ENCODE data around the gene AHI1. TPM values are rescaled to one million over a fixed set of nuclear protein-coding genes. Genes with fewer than 3 reads are reported as not detected.

Gene AHI1
- polyA plus RNA-seq, 1 donor (not counting 4 experiments of a cell fraction or from before 2014, with no cell fraction given), result 7.0 TPM

GRCh38 chr6:135474362-135474761 is 23.2 kb downstream of the AHI1 start:
- dilution Hi-C loops (cut with MboI; ENCODE audit: extremely low pct_ligation_motif_present, low sequenced_read_pairs), result no loop called here
- TF ChIP-seq EZH2 (IDR thresholded peaks at IDR 0.05; ENCODE audit: low read length), result no peak
- TF ChIP-seq, protein P1, sequence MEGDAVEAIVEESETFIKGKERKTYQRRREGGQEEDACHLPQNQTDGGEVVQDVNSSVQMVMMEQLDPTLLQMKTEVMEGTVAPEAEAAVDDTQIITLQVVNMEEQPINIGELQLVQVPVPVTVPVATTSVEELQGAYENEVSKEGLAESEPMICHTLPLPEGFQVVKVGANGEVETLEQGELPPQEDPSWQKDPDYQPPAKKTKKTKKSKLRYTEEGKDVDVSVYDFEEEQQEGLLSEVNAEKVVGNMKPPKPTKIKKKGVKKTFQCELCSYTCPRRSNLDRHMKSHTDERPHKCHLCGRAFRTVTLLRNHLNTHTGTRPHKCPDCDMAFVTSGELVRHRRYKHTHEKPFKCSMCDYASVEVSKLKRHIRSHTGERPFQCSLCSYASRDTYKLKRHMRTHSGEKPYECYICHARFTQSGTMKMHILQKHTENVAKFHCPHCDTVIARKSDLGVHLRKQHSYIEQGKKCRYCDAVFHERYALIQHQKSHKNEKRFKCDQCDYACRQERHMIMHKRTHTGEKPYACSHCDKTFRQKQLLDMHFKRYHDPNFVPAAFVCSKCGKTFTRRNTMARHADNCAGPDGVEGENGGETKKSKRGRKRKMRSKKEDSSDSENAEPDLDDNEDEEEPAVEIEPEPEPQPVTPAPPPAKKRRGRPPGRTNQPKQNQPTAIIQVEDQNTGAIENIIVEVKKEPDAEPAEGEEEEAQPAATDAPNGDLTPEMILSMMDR (optimal IDR thresholded peaks at IDR 0.05 in 1 of 3, IDR thresholded peaks at IDR 0.05 in 1 of 3, conservative IDR thresholded peaks at IDR 0.05 in 1 of 3; ENCODE audit: extremely low read depth in 1 of 3, insufficient read depth in 2 of 3, low read length in 3 of 3), result no peak
- Histone ChIP-seq H3K9ac (ENCODE audit: control insufficient read depth, extremely low read depth, insufficient read depth, low read length) (no peak overlapping the region), H2AFZ (ENCODE audit: control insufficient read depth, low read length) (no peak overlapping the region), H3K79me2 (ENCODE audit: control insufficient read depth, insufficient read depth, low read length) (no peaks in the 10 kb centered on the region), H4K20me1 (ENCODE audit: control insufficient read depth, extremely low read depth, insufficient read depth, low read length) (no peaks in the 10 kb centered on the region), H3K9me1 (ENCODE audit: control insufficient read depth, extremely low read depth, insufficient read depth, low read length) (no peaks in the 10 kb centered on the region), H3K4me2 (ENCODE audit: control insufficient read depth, extremely low read depth, insufficient read depth, low read depth, low read length) (no peak overlapping the region), H3K36me3 (ENCODE audit: control insufficient read depth in 2 of 2, extremely low read depth in 1 of 2, insufficient read depth in 2 of 2, low read length in 2 of 2) (no peaks in the 10 kb centered on the region), H3K4me3 (ENCODE audit: control insufficient read depth in 2 of 3, extremely low read depth in 1 of 3, insufficient read depth in 2 of 3, low read depth in 1 of 3, low read length in 3 of 3) (no peak overlapping the region), H3K9me3 (ENCODE audit: control insufficient read depth, low read depth, low read length) (peaks cover 6% of the 10 kb centered on the region), H3K4me1 (ENCODE audit: control insufficient read depth, extremely low read depth, insufficient read depth, low read length) (no peaks in the 10 kb centered on the region), H3K27me3 (ENCODE audit: control insufficient read depth, extremely low read depth, insufficient read depth, low read length) (no peaks in the 10 kb centered on the region), H3K27ac (ENCODE audit: control insufficient read depth, insufficient read depth, low read length) (no peak overlapping the region)
- DNase-seq (ENCODE audit: low read depth, low spot score), result no peak
- no peak for FAIRE-seq

- FAIRE-seq, result peak; percentile 34
Observed at GRCh38 chr6:135465903-135466302, 31.6 kb downstream of the AHI1 start.

More at GRCh38 chr6:135465903-135466302, 31.6 kb downstream of the AHI1 start:
- no peaks in the 10 kb centered on the region for H3K9me3 ChIP-seq (ENCODE audit: control insufficient read depth, low read depth, low read length)
- dilution Hi-C loops (cut with MboI; ENCODE audit: extremely low pct_ligation_motif_present, low sequenced_read_pairs), result no loop called here
- no peaks in the 10 kb centered on the region for H3K4me1 ChIP-seq (ENCODE audit: control insufficient read depth, extremely low read depth, insufficient read depth, low read length)
- no peak for DNase-seq (ENCODE audit: low read depth, low spot score)
- H3K79me2 ChIP-seq (ENCODE audit: control insufficient read depth, insufficient read depth, low read length), result no peaks in the 10 kb centered on the region
- H2AFZ ChIP-seq (ENCODE audit: control insufficient read depth, low read length), result no peak overlapping the region
- no peak overlapping the region for H3K4me3 ChIP-seq (ENCODE audit: control insufficient read depth in 2 of 3, extremely low read depth in 1 of 3, insufficient read depth in 2 of 3, low read depth in 1 of 3, low read length in 3 of 3)
- H3K27ac ChIP-seq (ENCODE audit: control insufficient read depth, insufficient read depth, low read length), result no peak overlapping the region
- no peak overlapping the region for H3K4me2 ChIP-seq (ENCODE audit: control insufficient read depth, extremely low read depth, insufficient read depth, low read depth, low read length)
- H3K9ac ChIP-seq (ENCODE audit: control insufficient read depth, extremely low read depth, insufficient read depth, low read length), result no peak overlapping the region
- H4K20me1 ChIP-seq (ENCODE audit: control insufficient read depth, extremely low read depth, insufficient read depth, low read length), result no peaks in the 10 kb centered on the region
- no peaks in the 10 kb centered on the region for H3K27me3 ChIP-seq (ENCODE audit: control insufficient read depth, extremely low read depth, insufficient read depth, low read length)
- TF ChIP-seq, protein P1 (optimal IDR thresholded peaks at IDR 0.05 in 1 of 3, IDR thresholded peaks at IDR 0.05 in 1 of 3, conservative IDR thresholded peaks at IDR 0.05 in 1 of 3; ENCODE audit: extremely low read depth in 1 of 3, insufficient read depth in 2 of 3, low read length in 3 of 3), result no peak
- no peak for TF ChIP-seq EZH2 (IDR thresholded peaks at IDR 0.05; ENCODE audit: low read length)
- no peaks in the 10 kb centered on the region for H3K9me1 ChIP-seq (ENCODE audit: control insufficient read depth, extremely low read depth, insufficient read depth, low read length)
- peaks cover 0 to 3% of the 10 kb centered on the region in 2 experiments for H3K36me3 ChIP-seq (ENCODE audit: control insufficient read depth in 2 of 2, extremely low read depth in 1 of 2, insufficient read depth in 2 of 2, low read length in 2 of 2)

All from keratinocyte (primary cell).